Ascending aorta (tissue), 2 donors: ENCODE results near the gene UTP25. TPM values are rescaled to one million over a fixed set of nuclear protein-coding genes. Genes with fewer than 3 reads are reported as not detected.

Source experiments
- DNase-seq, 2 donors: peaks; one replicate each; pipeline ENCODE4 v3.0.0-alpha.2; 2019; ENCODE audit warnings: low spot score in 2 of 2
- H3K27ac ChIP-seq, 2 donors: fragments of 200-600 bp; sonication (generic); one replicate each; pipeline ENCODE4 v1.5.1; 2016 to 2017; ENCODE audit warnings: mild to moderate bottlenecking in 1 of 2
- H3K27me3 ChIP-seq: fragments of 200-600 bp; sonication (generic); one replicate; pipeline ENCODE4 v1.5.1; 2017
- H3K36me3 ChIP-seq, 2 donors: fragments of 200-600 bp; sonication (generic); one replicate each; pipeline ENCODE4 v1.5.1; 2016
- H3K4me1 ChIP-seq, 2 donors: fragments of 200-600 bp; sonication (generic); one replicate each; pipeline ENCODE4 v1.5.1; 2016 to 2017; ENCODE audit warnings: mild to moderate bottlenecking in 1 of 2
- H3K4me3 ChIP-seq, 2 donors: fragments of 200-600 bp; sonication (generic); one replicate each; pipeline ENCODE4 v1.5.1; 2016 to 2017; ENCODE audit warnings: mild to moderate bottlenecking in 1 of 2
- H3K9me3 ChIP-seq, 2 donors: fragments of 200-600 bp; sonication (generic); one replicate each; pipeline ENCODE4 v1.5.1; 2016
- intact Hi-C: fragments of 100-400 bp; cut with DNase I; formaldehyde crosslinking; loops from one replicate; pipeline ENCODE4 v1.15.1; 2023
- total RNA-seq: library from RNA; depleted of rRNA; stranded (reverse); fragments of >200 nt; gene quantifications from one replicate; pipeline ENCODE4 v1.1.0, GENCODE V29; 2016
- TF ChIP-seq, protein P1 (sequence below), 3 experiments: fragments of 200-600 bp in 2 of 3; fragments of 450-650 bp in 1 of 3; sonication (generic) in 2 of 3; IDR thresholded peaks; one replicate each; pipeline ENCODE4 v1.5.1; 2016 to 2019; ENCODE audit warnings: antibody characterized with exemption in 3 of 3, mild to moderate bottlenecking in 1 of 3, moderate library complexity in 1 of 3

Gene UTP25
- total RNA-seq, 1 donor from 2014 or later = 3.6 TPM

DNA sequence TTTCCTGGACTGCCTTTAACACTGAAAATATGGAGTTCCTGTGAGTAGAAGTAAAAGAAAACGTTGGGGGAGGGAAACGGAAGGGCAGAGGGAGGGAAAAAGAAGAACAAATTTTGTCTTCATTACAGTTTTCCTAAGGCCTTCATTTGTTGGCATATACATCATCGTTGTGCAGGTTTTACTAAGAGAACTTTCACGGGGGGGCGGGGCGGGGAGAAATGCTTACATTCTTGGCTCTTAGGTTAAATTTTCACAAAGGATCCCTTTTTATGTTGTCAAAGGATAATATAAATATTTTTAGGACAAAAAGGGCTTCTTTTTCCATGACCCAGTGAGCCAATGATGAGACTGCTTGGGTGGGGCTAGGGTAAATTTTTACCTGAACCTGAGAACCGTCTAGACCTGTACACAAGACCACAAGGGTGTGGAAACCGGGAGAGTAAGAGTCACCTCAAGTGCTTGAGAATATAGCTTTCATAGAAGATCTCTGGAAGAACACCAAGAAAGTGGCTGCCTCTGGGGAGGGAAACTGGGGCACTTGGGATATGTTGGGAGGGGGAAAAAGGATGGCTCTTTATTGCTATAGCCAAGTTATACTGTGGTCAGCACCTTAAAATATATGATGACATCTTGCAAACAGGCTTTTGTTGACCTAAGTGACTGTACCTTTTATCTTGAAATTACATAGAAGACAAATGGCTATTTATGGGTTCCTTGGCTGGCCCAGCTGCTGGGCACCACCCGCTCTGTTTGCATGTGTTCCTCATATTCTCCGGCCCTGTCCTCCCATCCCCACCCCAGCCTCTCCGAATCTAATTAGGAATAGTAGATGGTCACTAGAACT lies 2.0 kb upstream of the UTP25 start:
- Histone ChIP-seq H3K36me3 (peaks cover 0 to 2% of the 10 kb centered on the region in 2 donors), H3K4me3 (no peak overlapping the region), H3K27me3 (no peaks in the 10 kb centered on the region), H3K4me1 (peaks cover 0 to 12% of the 10 kb centered on the region in 2 donors), H3K9me3 (no peaks in the 10 kb centered on the region), H3K27ac (no peak overlapping the region)
- intact Hi-C loops = loop anchor here (2.0 kb wide), 1 partner anchor 41 kb away; the partner anchor contains the start of gene C1orf74
- TF ChIP-seq, protein P1, sequence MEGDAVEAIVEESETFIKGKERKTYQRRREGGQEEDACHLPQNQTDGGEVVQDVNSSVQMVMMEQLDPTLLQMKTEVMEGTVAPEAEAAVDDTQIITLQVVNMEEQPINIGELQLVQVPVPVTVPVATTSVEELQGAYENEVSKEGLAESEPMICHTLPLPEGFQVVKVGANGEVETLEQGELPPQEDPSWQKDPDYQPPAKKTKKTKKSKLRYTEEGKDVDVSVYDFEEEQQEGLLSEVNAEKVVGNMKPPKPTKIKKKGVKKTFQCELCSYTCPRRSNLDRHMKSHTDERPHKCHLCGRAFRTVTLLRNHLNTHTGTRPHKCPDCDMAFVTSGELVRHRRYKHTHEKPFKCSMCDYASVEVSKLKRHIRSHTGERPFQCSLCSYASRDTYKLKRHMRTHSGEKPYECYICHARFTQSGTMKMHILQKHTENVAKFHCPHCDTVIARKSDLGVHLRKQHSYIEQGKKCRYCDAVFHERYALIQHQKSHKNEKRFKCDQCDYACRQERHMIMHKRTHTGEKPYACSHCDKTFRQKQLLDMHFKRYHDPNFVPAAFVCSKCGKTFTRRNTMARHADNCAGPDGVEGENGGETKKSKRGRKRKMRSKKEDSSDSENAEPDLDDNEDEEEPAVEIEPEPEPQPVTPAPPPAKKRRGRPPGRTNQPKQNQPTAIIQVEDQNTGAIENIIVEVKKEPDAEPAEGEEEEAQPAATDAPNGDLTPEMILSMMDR (IDR thresholded peaks at IDR 0.05) = no peak
- DNase-seq = no peak

DNA sequence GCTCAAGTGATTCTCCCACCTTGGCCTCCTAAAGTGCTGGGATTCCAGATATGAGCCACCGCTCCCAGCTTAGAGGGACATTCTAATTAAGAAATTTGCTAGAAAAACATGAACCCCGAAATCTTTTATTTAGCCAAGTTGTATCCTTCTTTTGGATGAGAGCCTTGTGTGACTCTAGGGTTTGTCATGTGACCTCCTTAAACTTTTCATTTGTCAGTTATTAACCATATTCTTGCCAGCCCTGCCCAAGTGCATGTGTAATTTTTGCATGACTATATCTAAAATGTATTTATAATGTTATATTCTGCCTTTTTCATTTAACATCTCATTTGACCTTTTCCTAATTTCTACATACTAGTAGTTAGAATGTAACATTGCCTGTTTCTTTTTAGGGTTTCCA lies 1.9 kb downstream of the UTP25 start:
- H3K27me3 ChIP-seq = no peaks in the 10 kb centered on the region
- peaks cover 37 to 38% of the 10 kb centered on the region in 2 donors for H3K36me3 ChIP-seq
- H3K27ac ChIP-seq = no peak overlapping the region
- intact Hi-C loops = no loop called here
- H3K4me3 ChIP-seq = no peak overlapping the region
- H3K4me1 ChIP-seq = peaks cover 0 to 12% of the 10 kb centered on the region in 2 donors
- no peak for DNase-seq
- TF ChIP-seq, protein P1 (IDR thresholded peaks at IDR 0.05) = no peak
- no peaks in the 10 kb centered on the region for H3K9me3 ChIP-seq

DNA sequence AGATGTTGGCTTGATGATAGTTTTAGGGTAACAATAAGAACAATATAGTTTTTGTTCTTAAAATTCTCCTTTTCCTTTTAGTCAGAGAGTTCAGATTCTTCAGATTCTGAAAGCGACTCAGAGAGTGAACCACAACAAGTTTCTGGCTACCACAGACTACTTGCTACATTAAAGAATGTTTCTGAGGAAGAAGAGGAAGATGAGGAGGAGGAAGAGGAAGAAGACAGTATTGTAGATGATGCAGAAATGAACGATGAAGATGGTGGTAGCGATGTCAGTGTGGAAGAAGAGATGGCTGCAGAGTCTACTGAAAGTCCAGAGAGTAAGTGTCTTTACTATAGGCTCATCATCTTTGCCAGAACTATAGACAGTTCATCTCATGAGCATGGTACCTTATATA lies 3.0 kb downstream of the UTP25 start:
- no peak for DNase-seq
- Histone ChIP-seq H3K9me3 (no peaks in the 10 kb centered on the region), H3K4me1 (peaks cover 0 to 12% of the 10 kb centered on the region in 2 donors), H3K36me3 (peaks cover 43 to 44% of the 10 kb centered on the region in 2 donors), H3K27me3 (no peaks in the 10 kb centered on the region), H3K4me3 (no peak overlapping the region), H3K27ac (no peak overlapping the region)
- intact Hi-C loops = no loop called here
- TF ChIP-seq, protein P1 (IDR thresholded peaks at IDR 0.05) = no peak

DNA sequence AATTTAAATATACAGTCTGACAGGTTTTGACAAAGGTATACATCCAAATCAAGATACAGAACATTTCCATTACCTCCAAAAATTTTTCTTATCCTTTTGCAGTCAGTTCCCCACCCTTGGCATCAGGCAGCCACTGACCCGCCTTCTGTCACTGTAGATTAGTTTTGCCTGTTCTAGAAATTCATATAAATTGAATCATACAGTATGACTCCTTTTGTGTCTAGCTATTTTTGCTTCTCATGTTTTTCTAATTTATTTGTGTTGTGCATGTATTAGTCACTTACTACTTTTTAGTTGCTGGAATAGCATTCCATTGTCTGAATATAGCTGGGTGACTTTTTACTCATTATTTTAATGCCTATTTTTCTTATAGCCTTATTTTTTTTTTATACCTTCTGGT lies 3.8 kb downstream of the UTP25 start:
- peaks cover 43 to 49% of the 10 kb centered on the region in 2 donors for H3K36me3 ChIP-seq
- H3K27ac ChIP-seq = no peak overlapping the region
- TF ChIP-seq, protein P1 (IDR thresholded peaks at IDR 0.05) = no peak
- H3K4me3 ChIP-seq = no peak overlapping the region
- intact Hi-C loops = no loop called here
- no peak for DNase-seq
- H3K27me3 ChIP-seq = no peaks in the 10 kb centered on the region
- peaks cover 0 to 12% of the 10 kb centered on the region in 2 donors for H3K4me1 ChIP-seq
- no peaks in the 10 kb centered on the region for H3K9me3 ChIP-seq

DNA sequence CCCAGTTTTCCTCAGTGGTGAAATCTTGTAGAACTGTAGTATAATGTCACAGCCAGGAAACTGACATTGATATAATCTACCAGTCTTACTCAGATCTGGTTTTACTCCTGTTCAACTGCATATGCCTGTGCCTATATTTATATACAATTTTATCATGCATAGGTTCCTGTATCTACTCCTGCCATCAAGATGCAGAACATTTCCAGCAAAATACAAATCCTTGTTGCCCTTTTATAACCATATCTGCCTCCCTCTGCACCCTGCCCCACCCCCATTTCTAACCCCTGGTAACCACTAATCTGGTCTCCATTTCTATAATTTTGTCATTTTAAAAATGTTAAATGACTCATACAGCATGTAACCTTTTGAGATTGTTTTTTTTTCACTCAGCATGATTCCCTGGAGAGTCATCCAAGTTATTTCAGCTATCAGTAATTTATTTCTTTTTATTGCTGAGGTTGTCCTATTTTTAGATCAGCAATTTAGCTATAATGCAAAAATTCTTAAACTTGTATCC lies 8.1 kb downstream of the UTP25 start:
- H3K4me1 ChIP-seq = no peaks in the 10 kb centered on the region
- H3K27ac ChIP-seq = peak overlapping the region in 1 of 2 donors; percentile 30
- intact Hi-C loops = no loop called here
- no peaks in the 10 kb centered on the region for H3K27me3 ChIP-seq
- no peaks in the 10 kb centered on the region for H3K9me3 ChIP-seq
- H3K36me3 ChIP-seq = peaks cover 67 to 80% of the 10 kb centered on the region in 2 donors
- DNase-seq = no peak
- TF ChIP-seq, protein P1 (IDR thresholded peaks at IDR 0.05) = no peak
- H3K4me3 ChIP-seq = no peak overlapping the region
